Measurements from ENCODE around the gene HSFX1.

DNA sequence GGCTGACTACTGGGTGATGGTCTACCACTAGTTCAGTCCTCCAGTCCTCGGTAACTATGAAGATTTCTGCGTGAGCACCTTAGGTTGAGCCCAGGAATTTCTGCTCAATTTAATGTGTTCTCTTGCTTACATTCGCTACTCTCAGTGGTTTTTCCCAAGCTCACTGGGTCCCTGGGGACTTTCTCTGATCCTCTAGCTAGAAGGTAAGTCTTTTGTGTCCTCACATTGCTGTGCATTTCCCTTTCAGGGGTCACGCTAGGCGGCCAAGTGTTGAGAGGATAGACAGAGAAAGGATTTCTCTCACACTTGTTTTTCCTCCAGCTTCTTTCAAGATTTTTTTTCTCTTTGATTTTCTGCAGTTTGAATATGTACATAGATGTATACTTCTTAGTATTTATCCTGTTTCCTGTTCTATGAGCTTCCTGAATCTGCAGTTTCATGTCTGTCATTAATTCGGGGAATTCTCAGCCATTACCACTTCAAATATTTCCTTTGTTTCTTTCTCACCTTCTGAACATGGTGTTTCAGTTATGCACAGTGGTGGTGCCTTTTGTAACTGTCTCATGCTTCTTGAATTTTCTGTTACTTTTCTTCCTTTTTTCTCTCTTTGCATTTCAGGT, 25.3 kb downstream of the HSFX1 start:
- TF ChIP-seq CTCF (IDR thresholded peaks at IDR 0.05) = no peak
- no peak for TF ChIP-seq REST (IDR thresholded peaks at IDR 0.05; ENCODE audit: insufficient read depth in 1 of 2, low read depth in 2 of 2, low read length in 1 of 2)
- TF ChIP-seq TCF7L2 (IDR thresholded peaks at IDR 0.05; ENCODE audit: low read depth, low read length) = no peak
